Activated gamma-delta T cell (primary cell): ENCODE data around the gene NSL1.

ENCODE experiments used
- DNase-seq: peaks from one replicate; lab custom pipeline; 2025; lab: John Stamatoyannopoulos, UW

Gene NSL1

GRCh38 chr1:212685429-212685828 lies 106.1 kb downstream of the NSL1 start:
- DNase-seq, result no peak

DNA sequence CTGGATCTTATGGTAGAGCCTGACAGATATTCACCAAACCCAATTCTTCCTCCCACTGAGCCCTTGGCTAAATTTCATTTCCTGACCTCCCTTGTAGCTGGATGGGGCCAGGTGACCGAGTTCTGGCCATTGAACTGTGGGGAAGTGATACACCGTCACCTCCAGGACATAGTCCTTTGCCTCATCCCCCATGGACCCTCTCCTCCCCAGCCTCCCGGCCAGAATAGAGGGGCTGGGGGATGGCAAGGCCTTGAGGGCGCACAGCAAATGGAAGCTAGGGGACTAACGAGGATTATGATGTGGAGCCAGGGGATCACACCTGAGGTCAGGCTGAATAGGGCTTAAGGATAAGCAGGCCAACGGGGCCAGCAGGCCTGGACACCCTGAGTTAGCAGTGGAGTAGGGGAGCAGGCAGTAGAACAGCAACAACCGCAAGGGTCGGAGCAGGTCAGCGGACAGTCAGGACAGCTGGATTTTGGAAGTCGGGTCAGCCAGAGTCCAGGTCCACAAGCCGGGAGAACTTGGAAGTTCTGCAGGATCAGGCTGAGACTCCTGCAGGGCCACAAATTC lies 107.0 kb downstream of the NSL1 start:
- DNase-seq, result no peak

DNA sequence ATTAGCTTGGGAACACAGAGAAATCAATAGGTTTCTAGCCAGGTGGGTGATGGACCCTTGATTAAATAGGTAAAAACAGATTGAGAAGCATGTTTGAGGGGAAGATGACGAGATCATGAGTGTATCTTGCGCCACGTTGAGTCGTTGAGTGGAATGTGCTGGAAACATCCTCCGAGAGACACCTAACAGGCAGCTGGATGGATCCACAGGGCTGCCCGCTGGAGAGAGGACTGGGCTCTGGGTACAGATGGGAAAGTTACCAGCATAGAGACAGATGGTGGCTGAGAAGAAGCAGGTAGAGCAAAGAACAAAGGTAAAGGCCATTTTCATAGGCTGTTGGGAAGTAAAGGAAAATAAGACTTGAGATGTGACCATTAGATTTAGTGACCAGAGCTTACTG lies 107.5 kb downstream of the NSL1 start:
- DNase-seq, result no peak

DNA sequence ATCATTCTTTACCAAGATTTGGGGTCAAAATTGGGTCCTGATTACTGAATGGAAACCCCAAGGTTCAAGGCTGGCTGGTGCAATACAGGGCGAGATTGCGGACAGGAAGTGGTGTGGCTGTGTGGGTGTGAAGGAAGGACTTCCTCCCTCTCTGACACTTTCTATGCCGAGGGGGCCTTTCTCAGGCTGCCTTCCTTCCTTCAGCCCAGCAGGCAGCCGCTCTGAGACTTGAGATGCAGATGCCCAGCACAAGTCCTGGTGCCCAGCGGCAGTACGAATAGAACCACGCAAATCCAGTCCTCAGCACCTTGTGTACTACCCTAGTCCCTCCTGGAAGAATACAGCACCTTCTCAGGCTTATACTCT lies 108.2 kb downstream of the NSL1 start:
- DNase-seq, result no peak

- DNase-seq, result no peak
These were observed 110.7 kb downstream of the NSL1 start for GRCh38 chr1:212680680-212681389.

DNA sequence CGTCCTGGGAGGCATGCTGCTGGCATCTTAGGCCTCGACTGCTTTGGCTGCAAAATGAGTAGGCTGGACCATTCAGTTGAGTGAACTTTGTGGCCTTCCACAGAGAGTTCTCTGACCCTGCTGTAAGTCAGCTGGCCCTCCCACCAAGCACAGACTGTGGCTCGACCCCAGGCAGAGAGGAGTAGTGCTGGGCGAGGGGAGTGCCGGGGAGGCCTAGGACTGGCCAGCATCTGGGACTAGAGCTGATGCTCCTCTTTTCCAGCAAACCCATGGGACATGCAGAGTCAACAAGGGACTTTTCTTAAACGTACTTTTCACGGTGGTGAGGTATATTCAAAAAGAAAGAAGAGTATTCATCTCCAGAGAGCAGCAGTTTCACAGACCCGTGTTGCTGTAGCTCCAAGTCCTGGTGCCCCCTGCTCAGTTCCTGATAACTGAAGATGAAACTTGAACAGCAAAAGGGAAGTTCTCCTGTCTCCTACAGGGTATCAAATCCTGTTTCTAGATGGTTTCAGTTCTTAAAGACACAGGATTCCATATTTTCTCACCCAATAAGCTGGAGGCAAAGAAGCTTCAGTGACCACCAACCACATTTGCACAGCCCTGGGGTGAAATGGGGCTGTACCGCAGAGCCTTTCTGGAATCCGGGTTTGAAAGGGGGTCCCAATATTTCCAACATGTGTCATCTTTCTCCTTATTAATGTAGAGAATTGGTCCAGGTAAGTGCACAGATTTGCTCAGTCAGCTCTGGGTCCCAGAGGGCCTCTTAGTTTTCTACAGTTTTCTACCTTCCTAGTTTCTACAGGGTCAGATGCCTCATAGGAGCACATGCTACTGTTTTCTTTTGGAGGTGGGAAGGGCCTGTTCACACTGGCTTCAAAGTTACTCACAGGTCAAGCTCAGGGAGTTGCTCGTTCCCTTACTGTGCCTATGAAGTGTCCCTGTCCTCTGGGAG lies 112.8 kb downstream of the NSL1 start:
- DNase-seq, result no peak

- no peak for DNase-seq
These were observed 114.0 kb downstream of the NSL1 start for GRCh38 chr1:212677573-212677972.

DNA sequence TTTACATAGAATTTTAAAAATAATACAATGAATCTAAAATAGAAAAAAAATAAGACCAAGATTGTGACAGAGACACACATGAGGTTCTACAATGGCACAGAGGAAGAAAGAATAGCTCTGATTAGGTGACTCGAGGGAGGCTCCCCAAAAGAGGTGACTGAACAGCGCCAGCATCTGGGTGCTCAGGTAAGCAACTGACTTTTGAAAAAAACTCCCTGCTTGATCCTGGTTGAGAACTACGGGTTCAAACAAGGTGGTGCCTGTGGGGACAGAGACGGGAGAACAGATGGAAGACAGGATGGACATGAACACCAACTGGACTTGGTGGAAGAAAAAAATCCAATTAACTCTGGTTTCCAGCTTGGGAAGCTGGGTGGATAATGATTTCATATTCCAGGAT lies 114.4 kb downstream of the NSL1 start:
- no peak for DNase-seq
